Kasumi-1 (cell line): Measurements from ENCODE around the gene KDM1B.
"Not testable (repeated sequence)": the region's sequence is repeated elsewhere in the genome, so short reads cannot be mapped to it uniquely, and the experiment has no call there.

Experiments
- DNase-seq, 2 experiments: peaks; one replicate each; lab custom pipeline; 2025; lab: John Stamatoyannopoulos, UW

The KDM1B gene

DNA sequence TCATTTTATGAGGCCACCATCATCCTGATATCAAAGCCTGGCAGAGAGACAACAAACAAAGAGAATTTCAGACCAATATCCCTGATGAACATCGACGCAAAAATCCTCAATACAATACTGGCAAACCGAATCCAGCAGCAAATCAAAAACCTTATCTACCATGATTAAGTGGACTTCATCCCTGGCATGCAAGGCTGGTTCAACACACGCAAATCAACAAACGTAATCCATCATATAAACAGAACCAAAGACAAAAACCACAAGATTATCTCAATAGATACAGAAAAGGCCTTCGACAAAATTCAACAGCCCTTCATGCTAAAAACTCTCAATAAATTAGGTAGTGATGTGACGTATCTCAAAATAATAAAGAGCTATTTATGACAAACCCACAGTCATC is 76.6 kb downstream of the KDM1B start:
- not testable (repeated sequence) for DNase-seq

DNA sequence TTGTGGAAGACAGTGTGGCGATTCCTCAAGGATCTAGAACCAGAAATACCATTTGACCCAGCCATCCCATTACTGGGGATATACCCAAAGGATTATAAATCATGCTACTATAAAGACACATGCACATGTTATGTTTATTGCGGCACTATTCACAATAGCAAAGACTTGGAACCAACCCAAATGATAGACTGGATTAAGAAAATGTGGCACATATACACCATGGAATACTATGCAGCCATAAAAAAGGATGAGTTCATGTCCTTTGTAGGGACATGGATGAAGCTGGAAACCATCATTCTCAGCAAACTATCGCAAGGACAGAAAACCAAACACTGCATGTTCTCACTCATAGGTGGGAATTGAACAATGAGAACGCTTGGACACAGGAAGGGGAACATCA is 78.5 kb downstream of the KDM1B start:
- DNase-seq, result not testable (repeated sequence)

DNA sequence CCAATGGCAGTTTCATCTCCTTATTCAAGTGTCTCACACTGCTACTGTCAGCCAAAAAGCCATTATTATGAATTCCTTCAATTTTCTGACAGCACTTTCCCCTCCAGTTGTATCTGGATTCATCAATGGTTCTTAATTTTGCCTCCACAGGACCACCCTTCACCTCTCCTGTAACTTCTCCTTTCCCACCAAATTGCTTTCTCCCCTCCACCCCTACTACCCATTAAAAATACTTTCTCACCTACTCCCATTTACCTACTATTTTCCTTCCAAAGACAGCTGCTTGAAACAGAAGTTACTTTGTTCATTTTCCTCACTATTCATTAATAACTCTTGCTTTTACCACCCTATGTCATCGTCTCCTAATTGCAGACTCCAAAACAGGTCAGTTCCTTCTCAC is 79.3 kb downstream of the KDM1B start:
- DNase-seq, result no peak

DNA sequence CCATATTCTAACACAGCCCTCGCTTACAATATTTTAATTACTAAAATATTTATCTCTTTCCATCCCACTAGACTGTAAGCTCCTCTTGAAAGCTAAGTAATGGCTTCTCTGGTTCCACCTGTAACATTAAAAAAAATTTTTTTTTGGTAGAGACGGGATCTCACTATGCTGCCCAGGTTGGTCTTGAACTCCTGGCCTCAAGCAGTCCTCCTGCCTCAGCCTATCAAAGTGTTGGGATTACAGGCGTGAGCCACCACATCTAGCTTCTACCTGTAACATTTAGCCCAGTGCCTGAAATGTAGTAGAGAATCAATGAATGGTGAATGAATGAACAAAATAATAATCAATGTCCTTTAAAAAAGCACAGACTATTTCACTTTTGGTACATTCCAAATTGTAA is 80.3 kb downstream of the KDM1B start:
- no peak for DNase-seq

DNA sequence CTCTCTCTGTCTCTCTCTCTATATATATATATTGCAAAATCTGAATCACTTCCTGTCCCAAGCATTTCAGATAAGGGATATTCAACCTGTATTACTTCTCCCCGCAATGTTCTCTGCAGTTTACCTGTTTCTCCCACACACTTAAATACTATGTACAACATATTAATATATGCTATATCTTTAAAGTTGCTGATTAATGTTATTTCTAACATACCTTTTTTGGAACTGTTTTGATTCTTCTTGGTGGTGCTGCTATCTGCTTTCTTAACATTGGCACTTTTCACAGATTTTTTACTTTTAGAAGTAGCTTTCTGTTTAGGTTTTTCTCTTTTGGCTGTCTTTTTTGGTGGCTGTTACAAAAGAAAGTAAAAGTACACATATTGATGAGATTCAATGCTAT is 81.9 kb downstream of the KDM1B start:
- DNase-seq, result no peak

DNA sequence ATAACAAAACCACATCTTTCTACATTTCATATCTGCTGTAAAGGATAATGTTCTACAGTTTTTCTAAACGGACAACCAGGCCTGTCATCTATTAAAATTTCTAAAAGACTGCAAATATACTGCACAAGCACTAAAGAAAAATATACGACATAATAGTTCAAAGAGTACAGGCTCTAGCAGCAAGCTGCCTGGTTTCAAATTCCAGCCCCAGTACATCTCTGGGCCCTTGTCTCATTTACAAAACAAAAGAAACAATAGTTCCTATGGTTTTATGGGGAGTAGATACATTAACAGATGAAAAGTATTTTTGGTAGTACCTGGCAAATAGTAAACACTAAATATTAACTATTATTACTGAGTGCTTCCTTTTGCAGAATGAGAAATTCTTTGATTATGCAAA is 85.0 kb downstream of the KDM1B start:
- DNase-seq, result no peak

DNA sequence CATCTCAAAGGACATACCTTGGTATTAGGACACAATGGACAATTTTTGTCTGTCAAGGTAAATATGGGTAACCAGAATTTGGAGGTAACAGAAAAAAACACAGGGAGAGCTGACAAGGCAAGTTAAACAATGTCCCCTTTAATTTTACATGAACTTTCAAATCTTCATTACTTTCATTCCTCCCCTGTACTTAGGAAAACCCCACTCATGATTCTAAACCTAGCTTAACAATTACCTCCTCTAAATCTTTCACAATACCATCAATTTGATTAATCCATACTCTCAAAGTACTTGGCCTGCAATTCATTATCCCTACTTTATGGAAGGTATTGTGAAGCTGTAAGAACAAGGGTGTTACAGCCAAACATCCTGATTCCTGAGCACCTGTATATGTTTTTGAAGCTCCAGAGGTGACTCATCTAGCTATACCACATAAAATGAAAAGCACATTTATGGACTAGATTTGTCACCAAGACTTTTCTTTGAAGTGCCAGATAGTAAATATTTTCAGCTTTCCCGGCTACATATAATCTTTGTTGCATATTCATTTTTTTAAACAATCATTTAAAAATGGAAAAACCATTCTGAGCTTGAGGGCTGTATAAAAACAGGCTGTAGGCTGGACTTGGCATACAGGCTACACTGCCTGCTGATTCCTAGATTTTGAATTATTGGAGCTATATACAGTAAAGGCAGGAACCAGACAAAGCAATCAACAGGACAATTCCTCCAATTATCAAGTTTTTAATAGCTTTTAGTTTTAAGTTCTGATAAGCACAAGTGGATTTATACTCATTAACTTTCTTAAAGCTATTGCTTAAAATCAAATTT is 86.2 kb downstream of the KDM1B start:
- no peak for DNase-seq

DNA sequence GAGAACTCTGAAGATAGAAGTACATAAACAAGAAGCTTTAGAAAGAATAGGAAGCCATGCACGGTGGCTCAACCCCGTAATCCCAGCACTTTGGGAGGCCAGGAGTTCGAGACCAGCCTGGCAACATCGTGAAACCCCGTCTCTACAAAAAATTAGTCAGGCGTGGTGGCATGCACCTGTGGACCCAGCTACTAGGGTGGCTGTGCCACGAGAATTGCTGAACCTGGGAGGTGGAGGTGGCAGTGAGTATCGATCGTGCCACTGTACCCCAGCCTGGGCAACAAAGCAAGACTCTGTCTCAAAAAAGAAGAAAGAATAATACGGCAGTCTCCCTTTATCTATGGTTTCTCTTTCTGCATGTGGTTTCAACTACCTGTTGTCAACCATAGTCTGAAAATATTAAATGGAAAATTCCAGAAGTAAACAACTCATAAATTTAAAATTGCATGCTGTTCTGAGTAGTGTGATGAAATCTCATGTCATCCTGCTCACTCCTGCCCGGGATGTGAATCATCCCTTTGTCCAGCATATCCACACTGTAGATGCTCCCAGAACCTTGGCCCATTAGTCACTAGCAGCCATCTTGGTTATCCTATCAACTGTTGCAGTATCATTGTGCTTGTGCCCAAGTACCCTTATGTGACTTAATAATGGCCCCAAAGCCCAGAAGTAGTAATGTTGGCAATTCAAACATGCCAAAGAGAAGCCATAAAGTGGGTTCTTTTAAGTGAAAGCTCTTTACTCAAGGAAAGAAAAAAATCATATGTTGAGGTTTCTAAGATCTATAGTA is 87.0 kb downstream of the KDM1B start:
- no peak for DNase-seq

DNA sequence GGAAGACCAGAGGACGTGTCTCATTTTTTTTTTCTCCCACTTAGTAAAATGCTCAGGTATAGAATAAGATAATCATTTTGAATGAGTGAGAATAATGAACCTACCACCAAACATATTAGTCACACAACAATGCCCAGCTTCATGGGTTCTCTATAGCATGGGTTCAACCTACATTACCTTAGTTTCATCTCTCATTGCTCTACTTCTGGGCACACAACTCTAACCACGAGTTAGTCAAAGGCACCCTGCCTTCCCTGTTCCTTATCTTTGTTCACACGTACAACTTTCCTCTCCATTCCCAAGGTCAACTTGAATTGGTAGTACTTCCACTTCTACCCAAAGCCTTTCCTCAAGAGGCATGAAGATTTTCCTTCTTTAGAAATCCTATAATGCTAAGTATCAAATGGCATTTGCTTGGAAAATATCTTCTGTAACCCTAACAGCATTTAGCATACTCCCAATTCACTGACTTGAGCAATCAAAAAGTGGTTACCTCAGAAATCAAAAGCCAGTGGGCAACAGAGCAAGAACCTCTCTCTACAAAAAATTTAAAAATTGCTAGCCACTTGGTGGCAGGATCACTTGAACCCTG is 88.2 kb downstream of the KDM1B start:
- DNase-seq, result no peak

DNA sequence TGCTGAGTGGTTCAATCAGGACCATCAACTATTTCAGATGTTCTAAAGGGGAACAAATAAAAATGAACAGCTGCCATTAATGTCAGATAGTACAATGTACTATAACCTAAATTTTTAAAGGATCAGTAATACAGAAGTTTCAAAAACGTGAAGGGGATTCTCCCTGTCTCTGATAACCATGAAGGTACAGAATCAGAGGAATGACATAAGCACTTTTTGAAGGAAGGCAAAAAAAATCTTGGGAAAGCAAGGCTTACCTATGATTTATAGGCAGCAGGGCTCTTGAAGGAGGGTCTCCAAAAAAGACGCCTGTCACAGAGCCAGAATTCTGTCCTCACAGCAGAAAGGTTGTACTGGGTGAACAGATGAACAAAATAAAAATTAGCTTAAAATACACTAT is 89.0 kb downstream of the KDM1B start:
- DNase-seq, result no peak

DNA sequence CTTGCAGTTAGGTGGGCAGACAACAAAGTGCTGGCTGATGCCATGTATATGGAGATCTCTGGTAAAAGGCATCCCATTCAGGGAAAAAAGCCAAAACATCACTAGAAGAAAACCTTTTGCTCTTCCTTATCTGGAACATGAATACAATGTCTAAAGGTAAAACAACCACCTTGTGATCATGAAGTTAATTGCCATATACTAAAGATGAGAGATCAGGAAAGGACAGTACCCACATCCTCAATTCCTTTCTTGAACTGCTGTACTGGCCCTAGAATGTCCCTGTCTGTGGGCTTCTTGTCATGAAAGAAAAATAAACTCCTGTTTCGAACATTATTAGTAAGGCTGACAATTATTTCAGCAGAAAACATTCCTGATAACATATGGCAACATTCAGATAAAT is 89.9 kb downstream of the KDM1B start:
- DNase-seq, result no peak

DNA sequence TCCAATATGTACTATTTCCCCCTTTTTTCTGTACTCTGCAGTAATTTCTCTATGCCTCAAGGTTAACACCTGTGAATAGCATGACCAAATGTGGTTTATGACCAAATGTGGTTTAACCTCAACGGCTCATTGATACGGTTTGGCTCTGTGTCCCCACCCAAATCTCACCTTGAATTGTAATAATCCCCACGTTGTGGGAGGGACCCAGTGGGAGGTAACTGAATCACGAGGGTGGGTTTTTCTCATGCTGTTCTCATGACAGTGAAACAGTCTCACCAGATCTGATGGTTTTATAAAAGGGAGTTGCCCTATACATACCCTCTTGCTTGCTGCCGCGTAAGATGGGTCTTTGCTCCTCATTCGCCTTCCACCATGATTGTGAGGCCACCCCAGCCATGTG is 90.4 kb downstream of the KDM1B start:
- DNase-seq, result no peak

DNA sequence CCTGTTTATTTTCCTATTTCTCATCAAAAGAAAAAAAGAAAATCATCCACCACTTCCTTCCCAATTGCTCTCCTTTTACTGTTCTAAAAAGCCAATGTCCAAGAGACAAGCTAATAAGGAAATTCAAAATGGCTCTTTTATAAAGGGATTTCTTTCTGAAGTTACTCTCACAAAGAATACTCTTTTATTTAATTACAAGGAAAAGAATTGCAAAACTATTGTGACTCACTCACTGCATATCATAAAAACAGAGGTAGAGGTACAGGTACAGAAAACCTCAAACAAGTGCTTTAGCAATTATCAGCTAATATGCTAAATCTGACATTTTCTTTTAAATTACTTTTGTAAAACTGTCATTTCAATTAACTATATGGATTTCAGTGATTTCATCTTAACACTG is 91.0 kb downstream of the KDM1B start:
- DNase-seq, result no peak

DNA sequence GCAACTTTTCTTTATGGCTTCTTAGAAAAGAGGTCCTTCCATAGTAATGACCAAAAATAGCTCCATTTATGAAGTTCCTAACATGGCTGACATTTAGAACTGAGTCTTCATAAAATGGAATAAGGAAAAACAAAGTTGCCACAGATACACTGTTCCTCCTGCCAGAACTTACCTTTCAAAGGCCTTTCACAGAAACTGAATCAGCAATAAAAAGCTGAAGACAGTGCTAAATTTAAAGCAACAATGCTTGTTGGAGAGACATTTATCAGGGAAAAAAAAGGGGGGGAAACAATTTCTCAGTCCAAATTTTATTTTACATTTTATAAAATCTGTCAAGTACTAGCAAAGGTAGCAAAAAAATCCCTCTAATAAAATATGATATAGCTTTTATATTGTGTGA is 91.8 kb downstream of the KDM1B start:
- no peak for DNase-seq

DNA sequence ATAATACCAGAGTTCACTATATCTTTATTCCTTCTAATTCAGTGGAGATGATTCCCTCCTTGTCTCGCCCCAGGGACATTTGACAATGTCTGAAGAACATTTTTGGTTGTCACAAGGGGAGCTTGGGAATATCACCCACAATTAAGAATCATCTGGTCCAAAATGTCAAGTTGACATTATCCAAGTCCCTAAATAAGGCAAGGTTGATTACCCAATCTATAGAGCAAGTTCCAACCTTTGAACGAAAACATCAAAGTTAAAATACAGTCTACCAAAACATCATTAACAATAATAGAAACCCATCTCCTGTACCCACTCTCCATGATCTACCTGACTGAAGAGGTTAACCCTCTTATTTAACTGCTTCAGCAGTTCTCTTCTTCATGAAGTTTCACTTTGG is 93.5 kb downstream of the KDM1B start:
- no peak for DNase-seq

DNA sequence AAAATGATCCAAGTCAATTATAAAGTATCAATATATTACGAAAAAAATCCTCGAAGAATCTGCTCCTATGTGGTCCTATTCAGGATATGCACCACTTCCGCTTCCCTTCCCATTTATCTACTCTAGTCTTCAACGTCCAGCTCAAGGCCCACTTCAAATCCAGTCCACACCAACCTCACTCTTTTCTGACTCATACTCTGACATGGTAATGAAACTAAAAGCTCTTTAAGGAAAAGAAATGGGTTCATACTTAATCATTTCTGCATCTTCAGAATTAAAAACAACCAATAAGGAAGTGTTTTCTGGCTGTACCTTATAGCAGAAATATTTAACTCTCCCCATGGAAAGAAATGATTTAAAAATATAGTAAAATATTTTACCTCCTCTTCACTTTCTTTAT is 94.0 kb downstream of the KDM1B start:
- DNase-seq, result no peak

DNA sequence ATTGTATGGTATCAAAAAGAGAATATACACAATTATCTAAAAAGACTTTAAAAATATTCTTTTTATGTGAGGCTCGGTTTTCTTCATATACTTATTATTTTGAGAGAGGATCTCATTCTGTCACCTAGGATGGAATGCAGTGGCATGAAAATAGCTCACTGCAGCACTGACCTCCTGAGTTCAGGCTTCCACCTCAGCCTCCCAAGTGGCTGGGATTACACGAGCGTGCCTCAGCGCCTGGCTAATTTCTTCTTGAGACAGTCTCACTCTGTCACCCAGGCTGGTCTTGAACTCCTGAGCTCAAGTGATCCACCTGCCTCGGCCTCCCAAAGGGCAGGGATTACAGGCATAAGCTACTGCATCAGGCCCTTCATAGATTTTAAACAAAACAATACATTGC is 98.4 kb downstream of the KDM1B start:
- no peak for DNase-seq

DNA sequence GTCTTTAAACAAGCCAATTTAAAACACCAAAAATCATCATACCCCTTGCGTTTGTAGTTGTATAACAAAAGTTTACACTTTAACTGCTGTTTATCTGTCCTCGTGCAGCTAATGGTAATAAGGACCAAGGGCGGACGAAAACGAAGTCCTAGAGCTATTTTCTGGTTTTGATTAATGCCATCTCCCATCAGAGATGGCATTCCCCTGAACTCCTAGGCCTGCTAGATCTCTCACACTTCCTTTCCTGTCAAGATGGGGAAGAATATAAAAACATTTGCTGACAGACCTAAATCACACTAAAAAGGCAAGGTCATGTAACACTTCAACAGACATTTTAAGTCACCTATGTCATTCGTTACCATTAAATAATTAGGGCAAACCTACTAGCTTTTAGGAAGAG is 99.6 kb downstream of the KDM1B start:
- no peak for DNase-seq

DNA sequence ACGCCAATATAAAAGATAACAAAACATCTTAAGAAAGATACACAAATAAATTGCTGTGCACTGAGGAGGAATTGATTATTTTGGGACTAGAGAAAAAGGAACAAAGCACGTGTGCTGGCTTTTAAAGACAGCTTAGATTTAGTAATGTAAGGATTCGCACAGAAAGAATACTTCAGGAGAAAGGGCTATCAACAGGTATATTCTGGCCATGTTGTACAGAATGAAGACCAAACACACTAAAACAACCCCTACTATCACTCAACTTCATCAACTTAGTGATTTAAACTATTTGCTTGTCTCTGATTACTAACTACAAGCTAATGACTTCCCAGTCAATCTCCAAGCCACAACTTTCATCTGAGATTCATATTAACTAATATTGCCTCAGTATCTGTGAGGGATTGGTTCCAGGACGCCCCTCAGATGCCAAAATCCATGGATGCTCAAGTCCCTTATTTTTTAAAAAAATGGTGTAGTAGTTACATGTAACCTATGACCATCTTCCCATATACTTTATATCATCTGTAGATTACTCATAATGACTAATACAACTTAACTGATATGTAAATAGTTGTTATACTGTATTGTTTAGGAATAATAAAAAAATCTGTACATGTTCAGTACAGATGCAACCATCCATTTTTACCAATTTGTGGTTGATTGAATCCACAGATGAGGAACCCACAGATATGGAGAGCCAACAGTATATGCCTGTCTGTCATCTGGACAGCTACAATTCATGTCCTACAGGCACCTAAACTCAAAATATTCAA is 104.6 kb downstream of the KDM1B start:
- DNase-seq, result no peak

DNA sequence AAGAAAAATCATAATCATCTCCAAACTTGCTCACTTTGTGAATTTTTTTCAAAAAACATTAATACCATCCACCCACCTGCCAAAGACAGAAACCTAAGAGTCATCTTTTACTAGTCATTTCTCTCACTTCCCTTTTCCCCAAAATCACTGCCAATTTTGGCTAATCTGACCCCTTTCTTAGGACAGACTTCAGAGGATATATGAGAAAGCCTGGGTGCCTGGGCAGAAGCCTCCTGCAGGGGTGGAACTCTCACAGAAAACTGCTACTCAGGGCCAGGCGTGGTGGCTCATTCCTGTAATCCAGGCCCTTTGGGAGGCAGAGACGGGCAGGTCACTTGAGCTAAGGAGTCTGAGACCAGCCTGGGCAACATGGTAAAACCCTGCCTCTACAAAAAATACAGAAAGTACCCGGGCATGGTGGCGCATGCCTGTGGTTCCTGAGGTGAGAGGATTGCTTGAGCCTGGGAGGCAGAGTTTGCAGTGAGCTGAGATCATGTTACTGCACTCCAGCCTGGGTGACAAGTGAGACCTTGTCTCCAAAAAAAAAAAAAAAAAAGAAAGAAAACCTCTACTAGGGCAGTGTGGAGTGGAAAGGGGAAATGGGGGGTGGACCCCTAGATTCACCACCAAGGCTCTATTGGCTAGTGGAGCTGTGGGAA is 105.4 kb downstream of the KDM1B start:
- peak; percentile 19 to 24 for DNase-seq

DNA sequence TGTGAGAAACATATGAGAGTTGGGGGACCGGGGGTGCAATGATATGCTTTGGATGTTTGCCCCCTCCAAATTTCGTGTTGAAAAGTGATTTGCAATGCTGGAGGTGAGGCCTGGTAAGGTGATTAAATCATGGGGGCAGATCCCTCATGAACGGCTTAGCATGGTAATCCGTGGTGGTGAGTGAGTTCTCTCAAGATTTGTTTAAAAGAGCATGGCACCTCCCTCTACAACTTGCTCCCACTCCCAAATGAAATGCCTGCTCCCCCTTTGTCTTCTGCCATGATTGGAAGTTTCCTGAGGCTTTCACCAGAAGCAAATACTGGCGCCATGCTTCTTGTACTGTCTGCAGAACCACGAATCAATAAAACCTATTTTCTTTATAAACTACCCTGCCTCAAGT is 106.7 kb downstream of the KDM1B start:
- DNase-seq, result no peak
